PFSK-1 (cell line): Measurements from ENCODE around the gene SLC18A3.

Experiments
- FOXP2 ChIP-seq: optimal IDR thresholded peaks from 2 replicates; pipeline ENCODE3; 2011; ENCODE audit warnings: borderline replicate concordance, control low read depth, inconsistent platforms; ENCODE audit not compliant: insufficient read depth; ENCODE audit errors: extremely low read length, extremely low read depth
- POLR2AphosphoS5 ChIP-seq: IDR thresholded peaks from 2 replicates; pipeline ENCODE4 v1.6.1; 2012; ENCODE audit warnings: low read depth, mild to moderate bottlenecking, control low read depth, low read length, moderate library complexity
- REST ChIP-seq, 2 experiments: IDR thresholded peaks; 2 replicates each; pipeline versions ENCODE4 v1.6.1 to v1.8.0; 2011 to 2012; ENCODE audit warnings: low read depth in 2 of 2, low read length in 2 of 2, control low read depth in 1 of 2, inconsistent platforms in 1 of 2, mild to moderate bottlenecking in 1 of 2, moderate library complexity in 1 of 2; ENCODE audit not compliant: insufficient read depth in 1 of 2
- SIN3A ChIP-seq: IDR thresholded peaks from 2 replicates; pipeline ENCODE4 v1.6.1; 2012; ENCODE audit warnings: mild to moderate bottlenecking, low read length, moderate library complexity, borderline replicate concordance; ENCODE audit not compliant: insufficient read depth
- TAF1 ChIP-seq: IDR thresholded peaks from 2 replicates; pipeline ENCODE4 v1.6.1; 2012; ENCODE audit warnings: low read length, control low read depth, borderline replicate concordance; ENCODE audit not compliant: insufficient read depth

Gene SLC18A3

GRCh38 chr10:49619613-49620012 is 9.5 kb downstream of the SLC18A3 start:
- TF ChIP-seq FOXP2 = no peak

- TF ChIP-seq REST (IDR thresholded peaks at IDR 0.05; ENCODE audit: insufficient read depth in 1 of 2, low read depth in 2 of 2, low read length in 2 of 2) (no peak), POLR2AphosphoS5 (no peak), SIN3A (no peak), TAF1 (no peak), FOXP2 (no peak)
Observed at GRCh38 chr10:49620286-49620810, 10.2 kb downstream of the SLC18A3 start.

GRCh38 chr10:49620841-49621378 is 10.8 kb downstream of the SLC18A3 start:
- TF ChIP-seq REST (IDR thresholded peaks at IDR 0.05; ENCODE audit: insufficient read depth in 1 of 2, low read depth in 2 of 2, low read length in 2 of 2) (no peak), POLR2AphosphoS5 (no peak), SIN3A (no peak), TAF1 (no peak), FOXP2 (no peak)

- TF ChIP-seq SIN3A (no peak), POLR2AphosphoS5 (no peak), REST (IDR thresholded peaks at IDR 0.05; ENCODE audit: insufficient read depth in 1 of 2, low read depth in 2 of 2, low read length in 2 of 2) (no peak), FOXP2 (no peak), TAF1 (no peak)
Observed at GRCh38 chr10:49621561-49621960, 11.5 kb downstream of the SLC18A3 start.

- TF ChIP-seq TAF1 = no peak
- no peak for TF ChIP-seq REST (IDR thresholded peaks at IDR 0.05; ENCODE audit: insufficient read depth in 1 of 2, low read depth in 2 of 2, low read length in 2 of 2)
- no peak for TF ChIP-seq POLR2AphosphoS5
- TF ChIP-seq FOXP2 = no peak
- no peak for TF ChIP-seq SIN3A
Observed at GRCh38 chr10:49622426-49623425, 12.6 kb downstream of the SLC18A3 start.
